ENCODE data around the gene MYL9.

MYL9 gene

DNA sequence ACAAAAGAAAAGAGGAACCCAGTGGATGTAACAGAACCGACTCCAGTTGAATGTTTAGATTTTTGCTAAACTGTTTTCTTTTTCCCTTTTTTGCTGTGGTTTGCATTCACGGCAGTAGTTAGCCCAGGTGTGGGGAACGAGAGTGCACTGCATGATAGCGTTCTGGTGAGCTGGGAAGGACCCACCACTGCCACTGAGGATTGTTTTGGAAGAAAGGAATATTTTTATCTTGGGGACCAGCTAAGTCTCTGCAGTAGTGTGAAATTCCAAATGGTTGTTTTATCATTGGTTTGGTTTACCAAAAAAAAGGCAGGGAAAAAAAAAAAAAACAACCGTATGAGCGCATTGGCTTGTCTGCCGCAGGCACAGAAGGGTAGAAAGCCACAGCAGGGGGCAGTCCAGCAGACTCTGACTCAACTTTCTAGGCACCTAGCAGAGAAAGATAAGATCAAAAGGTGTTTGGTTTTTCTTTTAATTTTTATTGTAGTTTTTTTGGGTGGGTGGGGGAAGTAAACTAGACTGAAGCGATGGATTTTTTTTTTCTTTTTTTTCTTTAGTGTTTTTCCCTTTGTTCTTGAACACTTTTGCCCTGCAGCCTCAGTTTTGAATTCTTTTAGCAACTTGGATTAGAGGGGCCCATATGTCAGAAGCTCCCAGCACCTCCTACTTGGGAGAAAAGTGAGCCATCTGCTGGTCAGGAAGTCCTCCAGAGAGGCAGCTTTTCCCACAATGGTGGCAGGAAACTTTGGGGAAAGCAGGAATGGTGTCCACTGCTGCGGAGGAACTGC lies 50.7 kb downstream of the MYL9 start:
- no peak overlapping the region for H3K27ac ChIP-seq
- TF ChIP-seq ZFX (IDR thresholded peaks at IDR 0.05), result no peak
- no peak; the same call in 1 of the 2 replicates for TF ChIP-seq CTCF (conservative IDR thresholded peaks at IDR 0.05)

- no peak for TF ChIP-seq ZFX (IDR thresholded peaks at IDR 0.05)
- no peak for TF ChIP-seq CTCF (conservative IDR thresholded peaks at IDR 0.05)
- no peak overlapping the region for H3K27ac ChIP-seq
These were observed 52.1 kb downstream of the MYL9 start for GRCh38 chr20:36593347-36593929.

DNA sequence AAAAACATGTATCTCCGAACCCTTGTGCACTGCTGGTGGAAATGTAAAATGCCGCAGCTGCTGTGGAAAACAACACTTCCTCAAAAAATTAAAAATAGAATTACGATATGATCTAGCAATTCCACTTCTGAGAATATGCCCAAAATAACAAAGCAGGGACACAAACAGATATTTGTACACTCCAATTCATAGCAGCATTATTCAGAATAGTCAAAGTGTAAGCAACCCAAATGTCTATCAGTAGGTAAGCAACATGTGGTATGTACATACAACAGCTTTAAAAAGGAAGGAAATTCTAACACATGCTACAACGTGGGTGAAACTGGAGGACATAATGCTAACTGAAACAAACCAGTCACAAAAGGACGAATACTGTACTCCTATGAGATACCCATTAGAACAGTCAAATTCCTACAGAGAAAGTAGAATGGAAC lies 58.6 kb downstream of the MYL9 start:
- H3K27ac ChIP-seq, result no peak overlapping the region
- TF ChIP-seq CTCF (conservative IDR thresholded peaks at IDR 0.05), result no peak
- no peak for TF ChIP-seq ZFX (IDR thresholded peaks at IDR 0.05)

Measured in C4-2B (cell line).